H1 (cell line): Measurements from ENCODE around the gene PGLYRP2. TPM values are rescaled to one million over a fixed set of nuclear protein-coding genes. Genes with fewer than 3 reads are reported as not detected.

Source experiments
- CBX8 ChIP-seq: fragments of 300-800, 300-1000 bp; sonication (generic); IDR thresholded peaks from 2 replicates; pipeline ENCODE4 v1.7.1; 2016; ENCODE audit warnings: low read depth, low read length, borderline replicate concordance
- CREB1 ChIP-seq: IDR thresholded peaks from 2 replicates; pipeline ENCODE4 v1.6.1; 2012; ENCODE audit warnings: inconsistent platforms
- CTBP2 ChIP-seq: IDR thresholded peaks from 2 replicates; pipeline ENCODE4 v1.7.0; 2011; ENCODE audit warnings: borderline replicate concordance, mild to moderate bottlenecking, moderate library complexity, mixed read lengths, low read length; ENCODE audit not compliant: insufficient read depth, insufficient read length
- EGR1 ChIP-seq: IDR thresholded peaks from 2 replicates; pipeline ENCODE4 v1.6.1; 2011; ENCODE audit warnings: low read depth, low read length, borderline replicate concordance
- EP300 ChIP-seq, 2 experiments: IDR thresholded peaks; 1 replicate in 1 of 2; 2 replicates in 1 of 2; pipeline ENCODE4 v1.6.1; 2011 to 2012; ENCODE audit warnings: low read depth in 2 of 2, low read length in 2 of 2, mild to moderate bottlenecking in 2 of 2, borderline replicate concordance in 1 of 2, inconsistent platforms in 1 of 2, moderate library complexity in 1 of 2
- EZH2 ChIP-seq: fragments of 200-600 bp; sonication (generic); IDR thresholded peaks from 2 replicates; pipeline ENCODE4 v1.7.1; 2012; ENCODE audit warnings: low read depth, mild to moderate bottlenecking, moderate library complexity, low read length, inconsistent platforms; ENCODE audit not compliant: severe bottlenecking
- JUND ChIP-seq: IDR thresholded peaks from 2 replicates; pipeline ENCODE4 v1.6.1; 2011; ENCODE audit warnings: mild to moderate bottlenecking, improper control_type of control experiment, low read length
- RXRA ChIP-seq: IDR thresholded peaks from 2 replicates; pipeline ENCODE4 v1.6.1; 2011; ENCODE audit warnings: low read depth, mild to moderate bottlenecking, low read length, moderate library complexity; ENCODE audit not compliant: insufficient read depth
- SP1 ChIP-seq: IDR thresholded peaks from 2 replicates; pipeline ENCODE4 v1.6.1; 2011; ENCODE audit warnings: low read depth, low read length
- TCF12 ChIP-seq: IDR thresholded peaks from 2 replicates; pipeline ENCODE4 v1.6.1; 2011; ENCODE audit warnings: low read depth, mild to moderate bottlenecking, low read length
- polyA plus RNA-seq, 7 experiments: library from polyadenylated mRNA; depleted of rRNA in 3 of 7; stranded (reverse) in 5 of 7; unstranded in 2 of 7; fragments of >200 nt in 5 of 7; fragments of 200-250 nt in 2 of 7; gene quantifications; 1 replicate in 5 of 7; 2 replicates in 1 of 7; 4 replicates in 1 of 7; pipeline versions ENCODE4 v1.2.1 to v1.2.3, GENCODE V29; 2011 to 2013; ENCODE audit warnings: missing spikeins in 2 of 7, mixed read lengths in 2 of 7
- total RNA-seq: library from RNA; stranded (reverse); fragmentation: NEBNext Ultra II Directional; extraction: Animal tissue kit (Norgen Biotek cat#: 25700); gene quantifications from 2 replicates; pipeline ENCODE4 v1.2.1, GENCODE V29; 2021
- TF ChIP-seq, protein P1 (sequence below): fragments of 300-600 bp; sonication (generic); IDR thresholded peaks from 2 replicates; pipeline ENCODE4 v1.7.1; 2012; ENCODE audit warnings: low read length, moderate library complexity, mild to moderate bottlenecking, inconsistent platforms; ENCODE audit not compliant: insufficient replicate concordance

Gene PGLYRP2
- total and polyA plus RNA-seq, 2 of the 8 experiments (the other 6 are each of a cell fraction or from before 2014, with no cell fraction given): not detected

DNA sequence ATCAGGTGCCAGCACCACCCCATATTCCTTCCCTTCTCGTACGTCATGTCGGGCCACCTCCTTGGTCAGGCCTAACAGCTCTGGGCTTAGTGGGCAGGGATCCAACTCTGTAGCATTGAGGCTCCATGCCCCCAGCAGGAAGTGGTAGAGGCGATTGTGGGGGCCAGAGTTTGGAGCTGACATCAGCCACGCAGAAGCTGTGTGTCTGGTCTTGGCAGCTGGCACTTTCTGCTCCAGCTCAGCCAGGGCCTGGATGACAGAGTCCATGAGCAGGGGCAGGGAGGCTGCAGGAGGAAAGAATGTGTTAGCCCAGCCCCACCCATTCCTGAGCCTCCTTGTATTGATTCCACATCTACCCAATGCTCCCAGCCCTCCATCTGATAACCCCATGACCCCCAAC lies 3.0 kb downstream of the PGLYRP2 start (continued):
- TF ChIP-seq, protein P1, sequence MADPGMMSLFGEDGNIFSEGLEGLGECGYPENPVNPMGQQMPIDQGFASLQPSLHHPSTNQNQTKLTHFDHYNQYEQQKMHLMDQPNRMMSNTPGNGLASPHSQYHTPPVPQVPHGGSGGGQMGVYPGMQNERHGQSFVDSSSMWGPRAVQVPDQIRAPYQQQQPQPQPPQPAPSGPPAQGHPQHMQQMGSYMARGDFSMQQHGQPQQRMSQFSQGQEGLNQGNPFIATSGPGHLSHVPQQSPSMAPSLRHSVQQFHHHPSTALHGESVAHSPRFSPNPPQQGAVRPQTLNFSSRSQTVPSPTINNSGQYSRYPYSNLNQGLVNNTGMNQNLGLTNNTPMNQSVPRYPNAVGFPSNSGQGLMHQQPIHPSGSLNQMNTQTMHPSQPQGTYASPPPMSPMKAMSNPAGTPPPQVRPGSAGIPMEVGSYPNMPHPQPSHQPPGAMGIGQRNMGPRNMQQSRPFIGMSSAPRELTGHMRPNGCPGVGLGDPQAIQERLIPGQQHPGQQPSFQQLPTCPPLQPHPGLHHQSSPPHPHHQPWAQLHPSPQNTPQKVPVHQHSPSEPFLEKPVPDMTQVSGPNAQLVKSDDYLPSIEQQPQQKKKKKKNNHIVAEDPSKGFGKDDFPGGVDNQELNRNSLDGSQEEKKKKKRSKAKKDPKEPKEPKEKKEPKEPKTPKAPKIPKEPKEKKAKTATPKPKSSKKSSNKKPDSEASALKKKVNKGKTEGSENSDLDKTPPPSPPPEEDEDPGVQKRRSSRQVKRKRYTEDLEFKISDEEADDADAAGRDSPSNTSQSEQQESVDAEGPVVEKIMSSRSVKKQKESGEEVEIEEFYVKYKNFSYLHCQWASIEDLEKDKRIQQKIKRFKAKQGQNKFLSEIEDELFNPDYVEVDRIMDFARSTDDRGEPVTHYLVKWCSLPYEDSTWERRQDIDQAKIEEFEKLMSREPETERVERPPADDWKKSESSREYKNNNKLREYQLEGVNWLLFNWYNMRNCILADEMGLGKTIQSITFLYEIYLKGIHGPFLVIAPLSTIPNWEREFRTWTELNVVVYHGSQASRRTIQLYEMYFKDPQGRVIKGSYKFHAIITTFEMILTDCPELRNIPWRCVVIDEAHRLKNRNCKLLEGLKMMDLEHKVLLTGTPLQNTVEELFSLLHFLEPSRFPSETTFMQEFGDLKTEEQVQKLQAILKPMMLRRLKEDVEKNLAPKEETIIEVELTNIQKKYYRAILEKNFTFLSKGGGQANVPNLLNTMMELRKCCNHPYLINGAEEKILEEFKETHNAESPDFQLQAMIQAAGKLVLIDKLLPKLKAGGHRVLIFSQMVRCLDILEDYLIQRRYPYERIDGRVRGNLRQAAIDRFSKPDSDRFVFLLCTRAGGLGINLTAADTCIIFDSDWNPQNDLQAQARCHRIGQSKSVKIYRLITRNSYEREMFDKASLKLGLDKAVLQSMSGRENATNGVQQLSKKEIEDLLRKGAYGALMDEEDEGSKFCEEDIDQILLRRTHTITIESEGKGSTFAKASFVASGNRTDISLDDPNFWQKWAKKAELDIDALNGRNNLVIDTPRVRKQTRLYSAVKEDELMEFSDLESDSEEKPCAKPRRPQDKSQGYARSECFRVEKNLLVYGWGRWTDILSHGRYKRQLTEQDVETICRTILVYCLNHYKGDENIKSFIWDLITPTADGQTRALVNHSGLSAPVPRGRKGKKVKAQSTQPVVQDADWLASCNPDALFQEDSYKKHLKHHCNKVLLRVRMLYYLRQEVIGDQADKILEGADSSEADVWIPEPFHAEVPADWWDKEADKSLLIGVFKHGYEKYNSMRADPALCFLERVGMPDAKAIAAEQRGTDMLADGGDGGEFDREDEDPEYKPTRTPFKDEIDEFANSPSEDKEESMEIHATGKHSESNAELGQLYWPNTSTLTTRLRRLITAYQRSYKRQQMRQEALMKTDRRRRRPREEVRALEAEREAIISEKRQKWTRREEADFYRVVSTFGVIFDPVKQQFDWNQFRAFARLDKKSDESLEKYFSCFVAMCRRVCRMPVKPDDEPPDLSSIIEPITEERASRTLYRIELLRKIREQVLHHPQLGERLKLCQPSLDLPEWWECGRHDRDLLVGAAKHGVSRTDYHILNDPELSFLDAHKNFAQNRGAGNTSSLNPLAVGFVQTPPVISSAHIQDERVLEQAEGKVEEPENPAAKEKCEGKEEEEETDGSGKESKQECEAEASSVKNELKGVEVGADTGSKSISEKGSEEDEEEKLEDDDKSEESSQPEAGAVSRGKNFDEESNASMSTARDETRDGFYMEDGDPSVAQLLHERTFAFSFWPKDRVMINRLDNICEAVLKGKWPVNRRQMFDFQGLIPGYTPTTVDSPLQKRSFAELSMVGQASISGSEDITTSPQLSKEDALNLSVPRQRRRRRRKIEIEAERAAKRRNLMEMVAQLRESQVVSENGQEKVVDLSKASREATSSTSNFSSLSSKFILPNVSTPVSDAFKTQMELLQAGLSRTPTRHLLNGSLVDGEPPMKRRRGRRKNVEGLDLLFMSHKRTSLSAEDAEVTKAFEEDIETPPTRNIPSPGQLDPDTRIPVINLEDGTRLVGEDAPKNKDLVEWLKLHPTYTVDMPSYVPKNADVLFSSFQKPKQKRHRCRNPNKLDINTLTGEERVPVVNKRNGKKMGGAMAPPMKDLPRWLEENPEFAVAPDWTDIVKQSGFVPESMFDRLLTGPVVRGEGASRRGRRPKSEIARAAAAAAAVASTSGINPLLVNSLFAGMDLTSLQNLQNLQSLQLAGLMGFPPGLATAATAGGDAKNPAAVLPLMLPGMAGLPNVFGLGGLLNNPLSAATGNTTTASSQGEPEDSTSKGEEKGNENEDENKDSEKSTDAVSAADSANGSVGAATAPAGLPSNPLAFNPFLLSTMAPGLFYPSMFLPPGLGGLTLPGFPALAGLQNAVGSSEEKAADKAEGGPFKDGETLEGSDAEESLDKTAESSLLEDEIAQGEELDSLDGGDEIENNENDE: no peak
- TF ChIP-seq SP1 (no peak), EGR1 (no peak), EP300 (IDR thresholded peaks at IDR 0.05; ENCODE audit: borderline replicate concordance in 1 of 2, low read depth in 2 of 2, low read length in 2 of 2) (no peak), JUND (no peak), CBX8 (no peak), RXRA (no peak), TCF12 (no peak), CREB1 (no peak), EZH2 (no peak), CTBP2 (no peak)
